ENCODE measurements around the gene EIF4E1B. TPM values are rescaled to one million over a fixed set of nuclear protein-coding genes. Genes with fewer than 3 reads are reported as not detected.

Gene EIF4E1B
- total RNA-seq, 4 donors from 2014 or later = not detected

DNA sequence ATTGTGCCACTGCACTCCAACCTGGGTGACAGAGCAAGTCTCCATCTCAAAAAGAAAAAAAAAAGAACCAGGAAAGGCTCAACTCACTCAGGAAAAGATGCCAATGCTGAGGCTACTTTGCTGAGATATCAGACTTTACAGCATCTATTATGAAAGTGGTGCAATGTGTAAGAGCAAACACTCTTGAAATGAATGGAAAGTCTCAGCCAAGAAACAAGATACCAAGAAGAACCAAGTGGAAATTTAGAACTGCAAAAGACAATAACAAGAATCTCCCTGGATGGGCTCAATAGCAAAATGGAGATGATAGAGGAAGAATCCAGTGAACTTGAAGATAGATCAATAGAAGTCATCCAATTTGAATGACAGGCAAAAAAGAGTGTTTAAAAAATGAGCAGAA, 54.5 kb downstream of the EIF4E1B start:
- H3K4me1 ChIP-seq = no peaks in the 10 kb centered on the region
- no peak for DNase-seq
- no peak overlapping the region for H3K4me3 ChIP-seq (replicated peaks in 1 of 3)
- no peaks in the 10 kb centered on the region for H3K9me3 ChIP-seq
- intact Hi-C loops (cut with DNase I) = no loop called here
- no peaks in the 10 kb centered on the region for H3K36me3 ChIP-seq
- no peak overlapping the region for H3K27ac ChIP-seq
- TF ChIP-seq POLR2A (IDR thresholded peaks at IDR 0.05) = no peak
- TF ChIP-seq, protein P1, sequence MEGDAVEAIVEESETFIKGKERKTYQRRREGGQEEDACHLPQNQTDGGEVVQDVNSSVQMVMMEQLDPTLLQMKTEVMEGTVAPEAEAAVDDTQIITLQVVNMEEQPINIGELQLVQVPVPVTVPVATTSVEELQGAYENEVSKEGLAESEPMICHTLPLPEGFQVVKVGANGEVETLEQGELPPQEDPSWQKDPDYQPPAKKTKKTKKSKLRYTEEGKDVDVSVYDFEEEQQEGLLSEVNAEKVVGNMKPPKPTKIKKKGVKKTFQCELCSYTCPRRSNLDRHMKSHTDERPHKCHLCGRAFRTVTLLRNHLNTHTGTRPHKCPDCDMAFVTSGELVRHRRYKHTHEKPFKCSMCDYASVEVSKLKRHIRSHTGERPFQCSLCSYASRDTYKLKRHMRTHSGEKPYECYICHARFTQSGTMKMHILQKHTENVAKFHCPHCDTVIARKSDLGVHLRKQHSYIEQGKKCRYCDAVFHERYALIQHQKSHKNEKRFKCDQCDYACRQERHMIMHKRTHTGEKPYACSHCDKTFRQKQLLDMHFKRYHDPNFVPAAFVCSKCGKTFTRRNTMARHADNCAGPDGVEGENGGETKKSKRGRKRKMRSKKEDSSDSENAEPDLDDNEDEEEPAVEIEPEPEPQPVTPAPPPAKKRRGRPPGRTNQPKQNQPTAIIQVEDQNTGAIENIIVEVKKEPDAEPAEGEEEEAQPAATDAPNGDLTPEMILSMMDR (IDR thresholded peaks at IDR 0.05) = no peak
- peaks cover 6% of the 10 kb centered on the region for H3K27me3 ChIP-seq

DNA sequence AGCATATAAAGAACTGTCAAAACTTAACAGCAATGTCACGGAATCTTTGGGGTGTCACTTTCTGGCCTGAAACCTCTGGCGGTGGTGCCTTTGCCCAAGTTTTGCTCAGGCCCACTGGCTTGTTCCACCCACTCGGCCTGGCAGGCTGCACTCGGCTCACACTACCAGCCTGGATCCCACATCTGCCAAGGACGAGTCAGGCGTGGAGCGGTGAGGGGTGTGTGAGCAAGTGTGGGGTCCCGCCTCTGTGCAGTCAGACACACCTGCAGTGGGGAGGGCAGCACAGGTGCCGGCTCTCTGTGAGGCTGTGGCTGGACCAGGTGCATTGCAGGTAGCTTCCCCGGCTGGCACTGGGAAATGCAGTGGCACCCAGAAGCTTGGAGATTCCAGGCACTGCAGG, 56.8 kb downstream of the EIF4E1B start:
- no peak for TF ChIP-seq POLR2A (IDR thresholded peaks at IDR 0.05)
- TF ChIP-seq, protein P1 (IDR thresholded peaks at IDR 0.05) = no peak
- no peaks in the 10 kb centered on the region for H3K27me3 ChIP-seq
- H3K4me3 ChIP-seq (replicated peaks in 1 of 3) = no peak overlapping the region
- H3K4me1 ChIP-seq = no peaks in the 10 kb centered on the region
- 88 to 96% methylated on average over 7 to 10 of the region's 10 CpGs for WGBS, 2 donors
- no peak overlapping the region for H3K27ac ChIP-seq
- H3K36me3 ChIP-seq = no peaks in the 10 kb centered on the region
- H3K9me3 ChIP-seq = no peaks in the 10 kb centered on the region
- intact Hi-C loops (cut with DNase I) = no loop called here
- DNase-seq = no peak

DNA sequence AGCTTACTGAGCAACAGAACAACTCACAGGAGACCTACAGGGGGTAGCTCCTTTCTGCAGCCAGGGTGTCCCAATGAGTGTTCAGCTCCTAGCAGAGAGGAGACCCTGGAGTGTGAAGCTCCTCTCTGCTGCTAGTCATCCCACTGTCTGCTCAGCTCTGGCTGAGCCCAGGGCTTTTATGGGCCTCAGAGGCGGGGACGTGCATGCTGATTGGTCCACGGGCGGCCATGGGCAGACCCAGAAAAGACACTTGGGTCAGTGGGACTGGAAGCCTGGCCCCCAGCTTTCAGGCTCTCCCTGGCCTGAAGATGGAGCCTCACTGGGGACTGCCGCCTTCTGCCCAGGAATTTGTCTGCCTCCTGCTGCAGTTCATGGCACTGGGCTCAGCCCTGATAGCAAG, 57.4 kb downstream of the EIF4E1B start:
- Histone ChIP-seq H3K9me3 (no peaks in the 10 kb centered on the region), H3K36me3 (no peaks in the 10 kb centered on the region), H3K27me3 (no peaks in the 10 kb centered on the region), H3K4me1 (no peaks in the 10 kb centered on the region), H3K27ac (no peak overlapping the region), H3K4me3 (replicated peaks in 1 of 3) (no peak overlapping the region)
- 85 to 90% methylated on average over 4 to 5 of the region's 5 CpGs for WGBS, 2 donors
- no peak for TF ChIP-seq POLR2A (IDR thresholded peaks at IDR 0.05)
- TF ChIP-seq, protein P1 (IDR thresholded peaks at IDR 0.05) = no peak
- DNase-seq = no peak
- intact Hi-C loops (cut with DNase I) = no loop called here

DNA sequence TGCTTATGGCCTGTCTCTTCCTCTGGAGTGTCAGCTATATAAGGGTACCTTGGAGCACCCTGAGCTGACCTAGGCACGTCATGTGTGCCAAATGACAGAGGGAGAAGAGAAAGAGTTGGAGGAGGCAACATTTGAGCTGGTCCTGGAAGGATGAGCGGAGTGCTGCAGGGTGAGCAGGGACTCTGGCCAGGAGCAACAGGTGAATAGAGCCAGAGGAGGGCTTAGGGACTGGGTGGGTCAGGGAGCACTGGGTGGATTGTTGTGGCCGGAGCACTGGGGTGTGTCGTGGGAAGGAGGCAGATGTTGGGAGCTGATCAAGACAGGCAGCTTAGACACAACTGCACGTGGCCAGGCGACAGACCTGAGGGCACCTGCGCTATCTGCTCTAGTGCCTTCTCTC, 60.4 kb downstream of the EIF4E1B start:
- no peak for DNase-seq
- intact Hi-C loops (cut with DNase I) = no loop called here
- Histone ChIP-seq H3K4me3 (replicated peaks in 1 of 3) (no peak overlapping the region), H3K27ac (no peak overlapping the region), H3K27me3 (no peaks in the 10 kb centered on the region), H3K4me1 (no peaks in the 10 kb centered on the region), H3K9me3 (no peaks in the 10 kb centered on the region), H3K36me3 (no peaks in the 10 kb centered on the region)
- TF ChIP-seq, protein P1 (IDR thresholded peaks at IDR 0.05) = no peak
- TF ChIP-seq POLR2A (IDR thresholded peaks at IDR 0.05) = no peak
- WGBS, 2 donors = 76 to 87% methylated on average over 7 of the region's 7 CpGs

DNA sequence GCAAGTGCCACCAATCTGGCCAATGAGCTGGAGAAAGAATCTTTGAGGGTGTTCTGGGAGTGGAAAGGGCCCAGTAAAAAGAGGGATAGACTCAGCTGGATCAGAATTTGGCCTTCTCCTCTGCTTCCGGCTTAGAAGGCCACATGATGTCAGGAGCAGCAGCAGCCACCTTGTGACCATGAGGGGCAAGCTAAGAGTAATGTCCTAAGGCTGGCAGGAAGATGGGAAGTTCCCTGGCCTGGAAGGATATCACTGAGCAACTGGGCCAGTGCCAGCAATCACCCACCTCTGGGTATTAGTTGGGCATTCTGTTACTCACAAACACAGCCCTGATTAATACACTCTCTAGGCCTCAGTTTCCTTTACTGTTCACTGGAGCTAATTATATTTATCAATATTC, 61.0 kb downstream of the EIF4E1B start:
- Histone ChIP-seq H3K27me3 (no peaks in the 10 kb centered on the region), H3K36me3 (no peaks in the 10 kb centered on the region), H3K27ac (no peak overlapping the region), H3K9me3 (no peaks in the 10 kb centered on the region), H3K4me3 (replicated peaks in 1 of 3) (no peak overlapping the region), H3K4me1 (no peaks in the 10 kb centered on the region)
- DNase-seq = no peak
- whole genome bisulfite sequencing, 2 donors = 91 to 92% methylated on average over 1 of the region's 1 CpG
- intact Hi-C loops (cut with DNase I) = no loop called here
- TF ChIP-seq, protein P1 (IDR thresholded peaks at IDR 0.05) = no peak
- no peak for TF ChIP-seq POLR2A (IDR thresholded peaks at IDR 0.05)

Measured in thyroid gland (tissue), 4 donors.